ENCODE data around the gene DIS3L2. TPM values are rescaled to one million over a fixed set of nuclear protein-coding genes. Genes with fewer than 3 reads are reported as not detected.

Gene DIS3L2
- total RNA-seq, 1 experiment from 2014 or later = 39.1 TPM

DNA sequence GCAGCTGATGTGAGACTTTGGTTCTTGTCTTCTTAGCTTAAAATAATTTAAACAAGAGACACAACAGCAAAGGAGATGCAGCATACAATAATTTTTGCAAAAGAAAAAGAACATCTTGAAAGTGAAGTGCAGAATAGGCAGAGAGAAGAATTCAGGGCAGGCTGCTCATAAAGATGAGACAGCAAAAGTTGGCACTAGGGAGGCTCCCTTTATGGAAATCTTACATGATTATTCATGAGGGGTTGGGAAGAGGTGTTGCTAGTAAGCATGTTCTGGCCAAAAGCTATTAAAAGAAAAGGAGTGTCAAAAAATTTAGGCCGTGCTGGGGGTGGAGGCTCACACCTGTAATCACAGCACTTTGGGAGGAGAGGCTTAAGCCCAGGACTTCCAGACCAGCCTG is 412.8 kb downstream of the DIS3L2 start:
- no peaks in the 10 kb centered on the region for H4K20me1 ChIP-seq (ENCODE audit: insufficient read depth)
- no peak overlapping the region for H3K4me3 ChIP-seq
- CTCF ChIA-PET = no interaction called here
- DNase-seq = no peak
- peaks cover 27% of the 10 kb centered on the region for H3K4me1 ChIP-seq (replicated peaks; ENCODE audit: insufficient read depth)
- no peaks in the 10 kb centered on the region for H3K79me2 ChIP-seq (ENCODE audit: low read depth)
- H3K4me2 ChIP-seq = no peak overlapping the region
- H3K27me3 ChIP-seq (ENCODE audit: insufficient read depth, low read depth) = no peaks in the 10 kb centered on the region
- intact Hi-C loops (cut with micrococcal nuclease; ENCODE audit: unreplicated experiment) = no loop called here
- no peaks in the 10 kb centered on the region; the same call in 1 of the 2 replicates for H3F3A ChIP-seq (ENCODE audit: insufficient read depth, low read depth)
- POLR2A ChIA-PET (ENCODE audit: unreplicated experiment) = no interaction called here
- H3K9me3 ChIP-seq (ENCODE audit: insufficient read depth, low read depth) = no peaks in the 10 kb centered on the region
- no TSS peak for BruUV-seq (replicated peaks)
- no peaks in the 10 kb centered on the region for H3K9me2 ChIP-seq (ENCODE audit: insufficient read depth)
- no peak overlapping the region for H3K27ac ChIP-seq
- TF ChIP-seq, protein P1, sequence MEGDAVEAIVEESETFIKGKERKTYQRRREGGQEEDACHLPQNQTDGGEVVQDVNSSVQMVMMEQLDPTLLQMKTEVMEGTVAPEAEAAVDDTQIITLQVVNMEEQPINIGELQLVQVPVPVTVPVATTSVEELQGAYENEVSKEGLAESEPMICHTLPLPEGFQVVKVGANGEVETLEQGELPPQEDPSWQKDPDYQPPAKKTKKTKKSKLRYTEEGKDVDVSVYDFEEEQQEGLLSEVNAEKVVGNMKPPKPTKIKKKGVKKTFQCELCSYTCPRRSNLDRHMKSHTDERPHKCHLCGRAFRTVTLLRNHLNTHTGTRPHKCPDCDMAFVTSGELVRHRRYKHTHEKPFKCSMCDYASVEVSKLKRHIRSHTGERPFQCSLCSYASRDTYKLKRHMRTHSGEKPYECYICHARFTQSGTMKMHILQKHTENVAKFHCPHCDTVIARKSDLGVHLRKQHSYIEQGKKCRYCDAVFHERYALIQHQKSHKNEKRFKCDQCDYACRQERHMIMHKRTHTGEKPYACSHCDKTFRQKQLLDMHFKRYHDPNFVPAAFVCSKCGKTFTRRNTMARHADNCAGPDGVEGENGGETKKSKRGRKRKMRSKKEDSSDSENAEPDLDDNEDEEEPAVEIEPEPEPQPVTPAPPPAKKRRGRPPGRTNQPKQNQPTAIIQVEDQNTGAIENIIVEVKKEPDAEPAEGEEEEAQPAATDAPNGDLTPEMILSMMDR (conservative IDR thresholded peaks at IDR 0.05) = no peak
- TF ChIP-seq EZH2 (IDR thresholded peaks at IDR 0.05; ENCODE audit: low read depth) = no peak
- H3K36me3 ChIP-seq (ENCODE audit: low read depth) = no peaks in the 10 kb centered on the region
- H2AFZ ChIP-seq = no peak overlapping the region

DNA sequence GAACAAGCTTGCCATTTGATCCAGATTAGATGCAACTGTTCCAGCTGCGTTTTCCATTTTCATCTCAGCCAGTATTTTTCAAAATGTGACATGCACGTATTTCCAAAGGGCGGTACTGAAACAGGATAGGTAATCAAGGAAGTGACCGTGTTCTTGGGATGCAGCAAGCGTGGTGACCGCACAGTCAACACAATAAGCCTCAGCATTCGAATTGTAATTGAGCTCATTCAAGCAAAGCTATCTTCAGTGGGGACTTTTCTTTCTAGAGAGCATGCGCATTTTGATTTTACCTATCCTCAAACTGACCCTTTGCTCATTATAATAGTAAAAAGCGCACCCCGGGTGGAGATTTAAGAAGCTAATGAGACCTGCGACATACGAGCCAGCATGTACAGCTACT is 413.7 kb downstream of the DIS3L2 start:
- TF ChIP-seq EZH2 (IDR thresholded peaks at IDR 0.05; ENCODE audit: low read depth) = no peak
- TF ChIP-seq, protein P1 (conservative IDR thresholded peaks at IDR 0.05) = no peak

DNA sequence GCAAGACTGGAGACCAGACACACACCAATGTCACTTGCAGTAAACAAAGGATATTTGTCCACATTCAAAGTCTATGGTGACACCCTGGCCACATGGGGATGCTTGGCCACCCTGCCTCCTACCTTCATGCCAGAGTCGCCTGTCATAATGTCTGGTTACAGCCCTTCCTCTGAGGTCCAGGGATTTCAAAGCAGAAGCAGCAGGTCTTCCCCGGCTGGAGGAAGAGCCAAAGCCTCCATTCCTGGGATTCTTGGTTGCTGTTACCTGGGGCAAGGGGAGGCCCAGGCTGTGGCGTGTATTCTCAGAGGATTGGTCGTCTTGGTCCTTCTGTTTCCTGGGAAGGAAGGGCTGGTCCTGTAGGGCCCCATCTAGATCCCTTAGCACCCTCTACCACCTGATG is 414.7 kb downstream of the DIS3L2 start:
- Histone ChIP-seq H3K36me3 (ENCODE audit: low read depth) (no peaks in the 10 kb centered on the region), H3K27me3 (ENCODE audit: insufficient read depth, low read depth) (no peaks in the 10 kb centered on the region), H3K4me2 (no peak overlapping the region), H3F3A (ENCODE audit: insufficient read depth, low read depth) (no peaks in the 10 kb centered on the region; the same call in 1 of the 2 replicates), H2AFZ (no peak overlapping the region), H3K9me2 (ENCODE audit: insufficient read depth) (no peaks in the 10 kb centered on the region), H3K4me3 (no peak overlapping the region), H3K4me1 (replicated peaks; ENCODE audit: insufficient read depth) (peaks cover 27% of the 10 kb centered on the region), H3K79me2 (ENCODE audit: low read depth) (no peaks in the 10 kb centered on the region), H4K20me1 (ENCODE audit: insufficient read depth) (no peaks in the 10 kb centered on the region), H3K9me3 (ENCODE audit: insufficient read depth, low read depth) (no peaks in the 10 kb centered on the region), H3K27ac (no peak overlapping the region)
- no TSS peak for BruUV-seq (replicated peaks)
- intact Hi-C loops (cut with micrococcal nuclease; ENCODE audit: unreplicated experiment) = no loop called here
- POLR2A ChIA-PET (ENCODE audit: unreplicated experiment) = interaction anchor here (0.6 kb wide), 1 partner anchor 11 kb away, joined by 3 read pairs; no protein-coding TSS in a partner anchor
- CTCF ChIA-PET = no interaction called here
- TF ChIP-seq EZH2 (IDR thresholded peaks at IDR 0.05; ENCODE audit: low read depth) = no peak
- TF ChIP-seq, protein P1 (conservative IDR thresholded peaks at IDR 0.05) = no peak
- no peak for DNase-seq

More for the DNA sequence above, 413.7 kb downstream of the DIS3L2 start:
- no peaks in the 10 kb centered on the region for H3K27me3 ChIP-seq (ENCODE audit: insufficient read depth, low read depth)
- no peaks in the 10 kb centered on the region for H3K9me3 ChIP-seq (ENCODE audit: insufficient read depth, low read depth)
- no peaks in the 10 kb centered on the region; the same call in 1 of the 2 replicates for H3F3A ChIP-seq (ENCODE audit: insufficient read depth, low read depth)
- H4K20me1 ChIP-seq (ENCODE audit: insufficient read depth) = no peaks in the 10 kb centered on the region
- H3K4me1 ChIP-seq (replicated peaks; ENCODE audit: insufficient read depth) = peaks cover 27% of the 10 kb centered on the region
- no peak overlapping the region for H3K4me2 ChIP-seq
- intact Hi-C loops (cut with micrococcal nuclease; ENCODE audit: unreplicated experiment) = no loop called here
- ChIA-PET CTCF (no interaction called here), POLR2A (ENCODE audit: unreplicated experiment) (no interaction called here)
- no TSS peak for BruUV-seq (replicated peaks)
- no peak overlapping the region for H2AFZ ChIP-seq
- H3K27ac ChIP-seq = no peak overlapping the region
- H3K79me2 ChIP-seq (ENCODE audit: low read depth) = no peaks in the 10 kb centered on the region
- no peak overlapping the region for H3K4me3 ChIP-seq
- no peaks in the 10 kb centered on the region for H3K36me3 ChIP-seq (ENCODE audit: low read depth)
- no peaks in the 10 kb centered on the region for H3K9me2 ChIP-seq (ENCODE audit: insufficient read depth)
- DNase-seq = no peak
